Activated naive CD4-positive, alpha-beta T cell treated with Interleukin-2 at 50 U/mL for 16 hours (primary cell): ENCODE measurements around the gene ACD.

ENCODE experiments used
- DNase-seq: peaks from one replicate; pipeline ENCODE4 v3.0.0-alpha.2; 2020

Gene ACD

DNA sequence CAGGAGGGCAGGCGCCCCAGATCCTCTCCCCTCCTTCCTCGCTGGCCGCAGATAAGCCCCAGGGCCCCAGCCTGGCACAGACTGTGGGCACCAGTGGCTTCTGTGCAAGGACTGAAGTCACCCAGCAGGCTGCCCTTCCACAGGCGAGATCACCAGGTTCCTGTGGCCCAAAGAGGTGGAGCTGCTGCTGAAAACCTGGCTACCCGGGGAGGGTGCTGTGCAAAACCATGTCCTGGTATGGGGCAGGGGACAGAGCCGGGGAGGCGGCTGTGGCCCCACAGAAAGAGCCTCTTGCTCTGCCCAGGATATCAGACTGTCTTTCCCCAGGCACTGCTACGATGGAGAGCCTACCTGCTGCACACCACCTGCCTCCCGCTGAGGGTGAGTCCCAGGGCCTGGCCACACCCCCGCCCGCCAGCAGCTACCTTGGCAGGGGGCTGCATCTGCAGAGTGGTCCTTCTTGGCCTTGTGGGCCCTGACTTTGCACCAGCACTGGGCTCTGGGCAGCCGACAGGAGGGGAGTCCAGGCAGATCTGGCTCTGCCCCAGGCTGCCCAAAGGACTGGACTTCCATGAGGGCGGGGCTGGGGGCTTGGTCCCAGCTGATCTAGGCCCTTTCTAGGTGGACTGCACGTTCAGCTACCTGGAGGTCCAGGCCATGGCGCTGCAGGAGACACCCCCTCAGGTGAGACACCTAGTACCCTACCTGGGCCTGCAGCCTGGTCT lies 14.5 kb downstream of the ACD start:
- DNase-seq, result no peak

GRCh38 chr16:67644038-67644437 lies 16.0 kb downstream of the ACD start:
- no peak for DNase-seq

DNA sequence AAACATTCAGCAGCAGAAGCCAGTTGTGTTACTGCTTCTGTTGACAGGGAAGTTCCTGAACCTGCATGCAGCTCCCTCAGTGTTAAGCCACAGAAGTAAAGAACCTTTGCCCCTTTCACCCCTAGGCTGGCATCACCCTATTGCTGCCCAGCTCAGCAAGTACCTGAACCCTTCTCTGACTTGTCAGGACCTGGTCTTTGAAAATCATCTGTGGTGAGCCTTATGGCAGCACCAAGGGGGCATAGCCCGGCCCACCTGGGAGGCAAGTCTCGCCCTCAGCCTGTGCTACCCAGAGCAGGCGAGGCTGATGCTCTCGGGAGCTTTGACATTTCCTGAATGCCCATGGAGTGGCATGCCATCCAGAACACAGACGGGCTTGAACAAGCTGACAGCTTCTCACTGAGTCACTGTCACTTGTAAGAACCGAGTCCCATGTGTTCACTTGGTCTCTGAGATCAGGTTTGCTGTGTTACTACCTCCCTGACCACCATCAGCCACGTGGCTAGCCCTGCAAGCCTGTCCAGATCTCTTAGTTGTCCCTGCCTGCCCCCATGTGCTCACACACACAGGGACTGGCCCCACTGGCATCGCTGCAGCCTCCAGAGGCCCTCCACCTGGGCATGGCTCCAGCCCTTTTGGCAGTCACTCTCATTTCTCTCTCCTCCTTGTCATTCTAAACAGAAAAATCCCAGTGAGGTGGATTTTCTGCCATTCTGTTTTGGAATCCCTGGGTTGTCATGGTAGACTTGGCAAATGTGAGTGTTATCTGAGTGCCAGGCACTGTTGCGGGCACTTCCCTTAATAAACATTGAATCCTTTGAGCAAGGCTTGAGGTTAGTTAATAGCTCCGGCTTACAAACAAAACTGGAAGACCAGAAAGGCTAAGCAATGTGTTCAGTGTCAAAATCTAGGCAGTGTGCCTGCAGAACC lies 18.0 kb downstream of the ACD start:
- DNase-seq, result no peak

GRCh38 chr16:67637625-67638024 lies 22.4 kb downstream of the ACD start:
- DNase-seq, result no peak

- no peak for DNase-seq
Observed at GRCh38 chr16:67636713-67637112, 23.3 kb downstream of the ACD start.

DNA sequence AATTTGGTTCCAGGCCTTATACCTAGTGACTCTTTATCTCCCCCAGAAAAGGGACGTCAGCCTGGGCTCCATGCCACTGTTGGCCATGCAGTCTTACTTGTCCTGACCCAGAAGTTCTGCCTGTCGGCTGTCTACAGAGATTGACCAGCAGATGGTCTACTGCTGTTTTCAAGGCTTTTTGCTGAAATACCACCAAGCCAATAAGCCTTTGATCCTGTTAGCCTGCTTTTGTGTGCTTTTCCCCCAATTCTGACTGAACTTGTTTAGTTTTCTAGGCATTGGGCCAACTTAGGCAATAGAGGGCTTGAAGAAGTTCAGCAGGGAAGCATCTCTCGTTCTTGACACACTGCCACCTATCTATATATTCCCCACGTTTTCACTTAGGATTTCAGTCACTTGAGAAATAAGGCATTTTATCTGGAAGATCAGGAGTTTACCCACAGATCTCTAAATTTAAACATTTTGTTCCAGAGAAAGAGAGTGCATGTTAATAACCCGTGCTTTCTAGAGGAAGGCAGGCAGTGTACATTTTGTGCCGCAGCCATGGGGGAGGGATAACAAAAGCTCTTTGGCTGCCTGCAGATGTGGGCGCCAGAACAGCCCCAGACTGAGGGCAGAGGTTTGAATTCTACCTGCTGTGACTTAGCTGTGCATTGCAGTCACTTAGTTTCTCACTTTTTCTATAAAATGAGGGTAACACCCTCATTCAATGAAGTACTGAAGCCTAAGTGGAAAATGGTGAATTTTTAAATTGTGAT lies 27.5 kb downstream of the ACD start:
- no peak for DNase-seq

DNA sequence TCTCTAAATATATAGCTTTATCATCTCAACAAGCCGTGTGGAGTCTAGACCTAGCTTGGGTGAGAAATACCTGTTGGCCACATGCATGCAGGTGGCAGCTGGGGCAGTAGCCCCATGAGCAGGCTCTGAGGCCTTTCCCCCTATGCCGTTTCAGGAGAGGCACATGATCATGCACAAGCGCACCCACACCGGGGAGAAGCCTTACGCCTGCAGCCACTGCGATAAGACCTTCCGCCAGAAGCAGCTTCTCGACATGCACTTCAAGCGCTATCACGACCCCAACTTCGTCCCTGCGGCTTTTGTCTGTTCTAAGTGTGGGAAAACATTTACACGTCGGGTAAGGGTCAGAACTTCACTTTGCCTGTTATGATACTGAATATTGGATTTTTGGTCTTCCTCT lies 31.8 kb downstream of the ACD start:
- no peak for DNase-seq

DNA sequence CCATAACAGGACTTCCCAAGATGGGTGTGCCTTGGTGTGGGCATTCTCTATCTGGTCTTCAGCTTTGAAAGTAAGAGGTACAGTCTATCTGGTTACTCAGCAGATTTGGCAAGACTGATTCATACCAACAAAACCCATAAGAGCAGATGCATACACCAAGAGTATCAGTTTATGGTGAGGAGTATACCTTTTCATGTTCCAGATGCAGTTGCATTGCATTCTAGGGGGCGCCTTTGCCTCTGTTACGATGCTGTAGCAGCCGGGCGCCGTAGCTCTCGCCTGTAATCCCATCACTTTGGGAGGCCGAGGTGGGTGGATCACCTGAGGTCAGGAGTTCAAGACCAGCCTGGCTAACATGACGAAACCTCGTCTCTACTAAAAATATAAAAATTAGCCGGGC lies 46.3 kb downstream of the ACD start:
- no peak for DNase-seq

- DNase-seq, result no peak
Observed at GRCh38 chr16:67608364-67608763, 51.7 kb downstream of the ACD start.
